Measurements from ENCODE around the gene CEMIP.

- no peak for TF ChIP-seq CTCF (conservative IDR thresholded peaks at IDR 0.05)
- no peak for TF ChIP-seq EZH2 (IDR thresholded peaks at IDR 0.05; ENCODE audit: low read depth)
Measured at GRCh38 chr15:80815106-80815505, 35.9 kb downstream of the CEMIP start.
